Hepatocyte (in vitro differentiated cells): ENCODE data around the gene AFF2. TPM values are rescaled to one million over a fixed set of nuclear protein-coding genes. Genes with fewer than 3 reads are reported as not detected.

Source experiments
- DNase-seq: peaks from one replicate; pipeline ENCODE4 v3.0.0-alpha.2; 2016; ENCODE audit warnings: low spot score
- H2AFZ ChIP-seq: fragments of 200-600 bp; sonication (generic); 2 replicates; pipeline ENCODE4 v1.6.0; 2016; ENCODE audit warnings: antibody characterized with exemption, mild to moderate bottlenecking
- H3K27ac ChIP-seq: fragments of 200-600 bp; sonication (generic); 2 replicates; pipeline ENCODE4 v1.5.1; 2016; ENCODE audit warnings: mild to moderate bottlenecking
- H3K27me3 ChIP-seq: fragments of 200-600 bp; sonication (generic); 2 replicates; pipeline ENCODE4 v1.6.1; 2016
- H3K36me3 ChIP-seq: fragments of 200-600 bp; sonication (generic); replicated peaks from 2 replicates; pipeline ENCODE4 v1.5.1; 2016; ENCODE audit warnings: low read depth; ENCODE audit not compliant: insufficient read depth
- H3K4me1 ChIP-seq: fragments of 200-600 bp; sonication (generic); 2 replicates; pipeline ENCODE4 v1.5.1; 2016; ENCODE audit warnings: mild to moderate bottlenecking, moderate library complexity; ENCODE audit not compliant: insufficient read depth
- H3K4me2 ChIP-seq: fragments of 200-600 bp; sonication (generic); 2 replicates; pipeline ENCODE4 v1.6.0; 2016
- H3K4me3 ChIP-seq: fragments of 200-600 bp; sonication (generic); 2 replicates; pipeline ENCODE4 v1.5.1; 2016; ENCODE audit warnings: mild to moderate bottlenecking
- H3K79me2 ChIP-seq: fragments of 200-600 bp; sonication (generic); 2 replicates; pipeline ENCODE4 v1.6.0; 2017; ENCODE audit warnings: mild to moderate bottlenecking
- H3K9me2 ChIP-seq: fragments of 200-600 bp; sonication (generic); replicated peaks from 2 replicates; pipeline ENCODE4 v1.6.0; 2017; ENCODE audit warnings: mild to moderate bottlenecking; ENCODE audit not compliant: insufficient read depth
- H3K9me3 ChIP-seq: fragments of 200-600 bp; sonication (generic); 2 replicates; pipeline ENCODE4 v1.5.1; 2016; ENCODE audit warnings: low read depth, mild to moderate bottlenecking
- H4K20me1 ChIP-seq: fragments of 200-600 bp; sonication (generic); 2 replicates; pipeline ENCODE4 v1.6.0; 2016; ENCODE audit warnings: mild to moderate bottlenecking; ENCODE audit not compliant: insufficient read depth, poor library complexity, severe bottlenecking
- EZH2 ChIP-seq: fragments of 200-600 bp; sonication (generic); IDR thresholded peaks from 2 replicates; pipeline ENCODE4 v1.6.1; 2016; ENCODE audit warnings: antibody characterized with exemption, mild to moderate bottlenecking, borderline replicate concordance
- EZH2phosphoT487 ChIP-seq: fragments of 200-600 bp; sonication (generic); IDR thresholded peaks from one replicate; pipeline ENCODE4 v1.6.1; 2018; ENCODE audit warnings: antibody characterized with exemption, mild to moderate bottlenecking, low read depth, moderate library complexity; ENCODE audit not compliant: unreplicated experiment, severe bottlenecking
- whole genome bisulfite sequencing: methylation state at CpG from one replicate; pipeline ENCODE4 v1.1.6; 2016; ENCODE audit warnings: low lambda C conversion rate; ENCODE audit errors: missing lambda C conversion rate; 5-methylcytosine and 5-hydroxymethylcytosine counted together
- polyA plus RNA-seq: library from polyadenylated mRNA; unstranded; fragments of >200 nt; fragmentation: Nextera tagmentation; extraction: Ambion mirVana; gene quantifications from 2 replicates; pipeline ENCODE4 v1.2.1, GENCODE V29; 2016
- total RNA-seq: library from RNA; depleted of rRNA; stranded (reverse); fragments of >200 nt; gene quantifications from 2 replicates; pipeline ENCODE4 v1.2.3, GENCODE V29; 2014
- TF ChIP-seq, protein P1 (sequence below): fragments of 200-600 bp; sonication (generic); IDR thresholded peaks from 2 replicates; pipeline ENCODE4 v1.5.1; 2016; ENCODE audit warnings: antibody characterized with exemption, mild to moderate bottlenecking; ENCODE audit not compliant: poor library complexity

AFF2 gene
- total and polyA plus RNA-seq, 2 experiments from 2014 or later = 2.1 to 6.5 TPM

DNA sequence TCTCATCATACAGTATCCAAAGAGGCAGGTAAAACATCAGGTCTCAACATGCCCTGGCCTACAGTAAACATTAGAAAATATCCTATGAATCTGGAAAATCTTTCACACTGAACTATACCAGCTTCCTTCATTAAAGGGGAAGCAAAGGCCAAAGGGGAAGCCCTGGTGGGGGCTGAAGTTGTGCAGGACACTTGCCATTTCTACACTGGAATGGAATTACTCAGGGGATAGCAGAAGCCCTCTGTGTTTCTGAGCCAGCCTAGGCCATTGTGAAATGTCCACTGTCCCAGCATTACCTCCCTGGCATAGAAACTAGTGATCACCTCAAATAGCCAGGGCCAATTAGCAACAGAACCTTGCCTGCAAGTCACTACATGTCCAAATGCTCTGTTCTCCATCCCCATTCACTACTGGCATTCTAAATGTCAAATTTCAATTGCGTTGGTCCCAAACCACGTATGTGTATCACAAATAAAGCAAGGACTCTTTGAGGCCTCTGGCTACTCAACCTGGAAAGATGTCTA lies 429.9 kb downstream of the AFF2 start:
- DNase-seq = no peak
- Histone ChIP-seq H2AFZ (no peak overlapping the region), H3K4me2 (no peak overlapping the region), H3K79me2 (no peaks in the 10 kb centered on the region), H3K4me1 (no peaks in the 10 kb centered on the region), H3K27ac (no peak overlapping the region), H3K9me2 (no peaks in the 10 kb centered on the region), H3K4me3 (no peak overlapping the region), H3K27me3 (no peaks in the 10 kb centered on the region), H3K9me3 (no peaks in the 10 kb centered on the region), H4K20me1 (no peaks in the 10 kb centered on the region), H3K36me3 (no peaks in the 10 kb centered on the region)
- WGBS = 64% methylated on average over 2 of the region's 2 CpGs
- TF ChIP-seq EZH2phosphoT487 = no peak

DNA sequence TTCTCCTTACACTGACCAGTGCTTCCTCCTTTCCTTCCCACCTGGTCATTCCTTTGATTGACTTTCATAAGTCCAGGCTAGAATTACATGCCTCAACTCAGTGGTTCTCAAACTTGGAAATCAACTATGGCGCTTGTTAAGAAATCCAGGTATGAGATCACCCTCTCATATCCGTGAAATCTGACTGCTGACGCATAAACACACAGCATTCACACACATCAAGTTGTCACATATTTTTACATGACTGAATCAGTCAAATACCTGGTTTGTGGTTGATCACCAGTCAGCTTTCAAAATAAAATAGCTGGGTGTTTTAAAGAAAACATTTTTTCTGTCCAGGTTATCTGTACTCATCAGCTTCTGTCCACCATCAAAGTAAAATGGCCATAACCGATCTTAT lies 433.5 kb downstream of the AFF2 start:
- Histone ChIP-seq H3K79me2 (no peaks in the 10 kb centered on the region), H3K4me3 (no peak overlapping the region), H3K4me2 (no peak overlapping the region), H3K27me3 (no peaks in the 10 kb centered on the region), H3K36me3 (no peaks in the 10 kb centered on the region), H4K20me1 (no peaks in the 10 kb centered on the region), H3K9me3 (no peaks in the 10 kb centered on the region), H3K27ac (no peak overlapping the region), H3K4me1 (no peaks in the 10 kb centered on the region), H2AFZ (no peak overlapping the region), H3K9me2 (no peaks in the 10 kb centered on the region)
- TF ChIP-seq, protein P1, sequence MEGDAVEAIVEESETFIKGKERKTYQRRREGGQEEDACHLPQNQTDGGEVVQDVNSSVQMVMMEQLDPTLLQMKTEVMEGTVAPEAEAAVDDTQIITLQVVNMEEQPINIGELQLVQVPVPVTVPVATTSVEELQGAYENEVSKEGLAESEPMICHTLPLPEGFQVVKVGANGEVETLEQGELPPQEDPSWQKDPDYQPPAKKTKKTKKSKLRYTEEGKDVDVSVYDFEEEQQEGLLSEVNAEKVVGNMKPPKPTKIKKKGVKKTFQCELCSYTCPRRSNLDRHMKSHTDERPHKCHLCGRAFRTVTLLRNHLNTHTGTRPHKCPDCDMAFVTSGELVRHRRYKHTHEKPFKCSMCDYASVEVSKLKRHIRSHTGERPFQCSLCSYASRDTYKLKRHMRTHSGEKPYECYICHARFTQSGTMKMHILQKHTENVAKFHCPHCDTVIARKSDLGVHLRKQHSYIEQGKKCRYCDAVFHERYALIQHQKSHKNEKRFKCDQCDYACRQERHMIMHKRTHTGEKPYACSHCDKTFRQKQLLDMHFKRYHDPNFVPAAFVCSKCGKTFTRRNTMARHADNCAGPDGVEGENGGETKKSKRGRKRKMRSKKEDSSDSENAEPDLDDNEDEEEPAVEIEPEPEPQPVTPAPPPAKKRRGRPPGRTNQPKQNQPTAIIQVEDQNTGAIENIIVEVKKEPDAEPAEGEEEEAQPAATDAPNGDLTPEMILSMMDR = no peak
- TF ChIP-seq EZH2 (no peak), EZH2phosphoT487 (no peak)
- 79% methylated on average over 4 of the region's 4 CpGs for WGBS
- no peak for DNase-seq

DNA sequence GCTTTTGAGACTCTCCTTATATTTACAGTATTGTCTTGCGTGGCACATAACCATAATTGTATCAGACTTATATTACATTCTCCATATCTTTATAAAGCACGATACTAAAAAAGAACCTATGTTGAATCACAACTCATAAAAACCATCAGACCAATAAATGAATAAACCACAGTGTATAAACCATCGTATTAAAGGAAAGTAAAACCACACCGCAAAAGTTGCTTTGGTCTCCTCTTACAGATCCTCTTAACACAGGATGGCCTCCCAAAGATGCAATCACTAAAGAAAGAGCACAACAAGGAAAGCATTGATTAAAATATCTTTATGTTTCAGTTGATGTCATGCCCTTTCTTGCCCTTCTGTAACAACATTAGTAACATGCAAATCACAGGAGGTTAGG lies 437.9 kb downstream of the AFF2 start:
- Histone ChIP-seq H3K27ac (no peak overlapping the region), H3K4me3 (no peak overlapping the region), H3K9me3 (no peaks in the 10 kb centered on the region), H3K36me3 (no peaks in the 10 kb centered on the region), H3K4me1 (no peaks in the 10 kb centered on the region), H3K4me2 (no peak overlapping the region), H3K9me2 (no peaks in the 10 kb centered on the region), H3K27me3 (no peaks in the 10 kb centered on the region), H3K79me2 (no peaks in the 10 kb centered on the region), H4K20me1 (no peaks in the 10 kb centered on the region), H2AFZ (no peak overlapping the region)
- no peak for DNase-seq
- WGBS = 78% methylated on average over 4 of the region's 4 CpGs
- TF ChIP-seq, protein P1 = no peak
- no peak for TF ChIP-seq EZH2phosphoT487
- TF ChIP-seq EZH2 = no peak

DNA sequence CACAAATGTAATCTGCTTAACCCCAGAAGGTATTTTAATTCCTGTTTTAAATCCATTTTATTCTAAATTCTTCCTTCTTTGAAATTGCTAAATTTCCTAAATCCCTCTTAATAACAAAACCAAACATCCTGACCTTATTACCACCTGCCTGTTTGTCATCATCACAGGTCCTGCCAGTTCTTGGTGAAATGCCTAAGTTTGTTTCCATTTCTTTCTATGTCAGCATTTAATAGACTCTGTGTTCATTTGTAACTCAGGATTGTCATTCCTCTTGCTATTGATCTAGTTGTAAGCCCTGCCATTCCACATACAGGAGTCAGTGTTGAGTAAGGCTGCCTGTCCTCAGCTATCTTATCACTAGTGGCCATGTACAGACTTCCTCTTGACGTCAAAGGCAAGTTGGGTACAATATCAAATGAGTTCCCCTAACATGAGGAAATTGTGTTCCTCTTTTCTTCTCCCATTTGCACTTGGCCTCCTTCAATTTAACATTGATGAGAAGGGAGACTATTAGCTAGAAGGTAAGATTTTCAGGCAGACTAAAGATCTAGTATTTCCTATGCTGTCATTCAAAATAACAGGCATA lies 440.1 kb downstream of the AFF2 start:
- Histone ChIP-seq H3K4me2 (no peak overlapping the region), H3K27ac (no peak overlapping the region), H3K79me2 (no peaks in the 10 kb centered on the region), H2AFZ (no peak overlapping the region), H3K9me2 (no peaks in the 10 kb centered on the region), H3K36me3 (no peaks in the 10 kb centered on the region), H3K9me3 (no peaks in the 10 kb centered on the region), H4K20me1 (no peaks in the 10 kb centered on the region), H3K4me3 (no peak overlapping the region), H3K27me3 (no peaks in the 10 kb centered on the region), H3K4me1 (no peaks in the 10 kb centered on the region)
- TF ChIP-seq, protein P1 = no peak
- TF ChIP-seq EZH2phosphoT487 (no peak), EZH2 (no peak)
- 30% methylated on average over 1 of the region's 1 CpG for WGBS
- no peak for DNase-seq
